Activated CD4-positive, CD25-positive, alpha-beta regulatory T cell treated with anti-CD3 and anti-CD28 coated beads, Interleukin-2, amount 50 U/mL, for 16 hours (primary cell): Measurements from ENCODE around the gene SDC3.
A peak's percentile ranks its signal among the peaks of the same experiment; 100 is the strongest.

ENCODE experiments used
- DNase-seq: peaks from one replicate; pipeline ENCODE4 v3.0.0-alpha.2; 2020; ENCODE audit warnings: low read depth, low spot score

SDC3 gene

GRCh38 chr1:30852026-30852425, 56.5 kb downstream of the SDC3 start:
- no peak for DNase-seq

- no peak for DNase-seq
These were observed 57.3 kb downstream of the SDC3 start for GRCh38 chr1:30851286-30851685.

- DNase-seq = no peak
These were observed 58.0 kb downstream of the SDC3 start for GRCh38 chr1:30850607-30851006.

- no peak for DNase-seq
These were observed 60.4 kb downstream of the SDC3 start for GRCh38 chr1:30848130-30848529.

GRCh38 chr1:30847358-30847972, 61.1 kb downstream of the SDC3 start:
- DNase-seq = no peak

- DNase-seq = no peak
These were observed 62.0 kb downstream of the SDC3 start for GRCh38 chr1:30846587-30846986.

- no peak for DNase-seq
These were observed 62.7 kb downstream of the SDC3 start for GRCh38 chr1:30845904-30846290.

GRCh38 chr1:30845237-30845903, 63.2 kb downstream of the SDC3 start:
- no peak for DNase-seq

- DNase-seq = no peak
These were observed 63.9 kb downstream of the SDC3 start for GRCh38 chr1:30844631-30845030.

- no peak for DNase-seq
These were observed 65.7 kb downstream of the SDC3 start for GRCh38 chr1:30842697-30843354.

- no peak for DNase-seq
These were observed 67.5 kb downstream of the SDC3 start for GRCh38 chr1:30840904-30841598.

- DNase-seq = no peak
These were observed 68.7 kb downstream of the SDC3 start for GRCh38 chr1:30839827-30840359.

GRCh38 chr1:30838996-30839395, 69.6 kb downstream of the SDC3 start:
- no peak for DNase-seq

- DNase-seq = no peak
These were observed 70.9 kb downstream of the SDC3 start for GRCh38 chr1:30837653-30838052.

GRCh38 chr1:30834253-30834652, 74.3 kb downstream of the SDC3 start:
- DNase-seq = no peak

- DNase-seq = no peak
These were observed 78.0 kb downstream of the SDC3 start for GRCh38 chr1:30830537-30830936.

GRCh38 chr1:30829889-30830288, 78.7 kb downstream of the SDC3 start:
- no peak for DNase-seq

- DNase-seq = no peak
These were observed 83.7 kb downstream of the SDC3 start for GRCh38 chr1:30824736-30825429.

GRCh38 chr1:30823969-30824735, 84.4 kb downstream of the SDC3 start:
- DNase-seq = peak; percentile 2

GRCh38 chr1:30823627-30823968, 85.0 kb downstream of the SDC3 start:
- no peak for DNase-seq

- no peak for DNase-seq
These were observed 85.5 kb downstream of the SDC3 start for GRCh38 chr1:30822966-30823581.
